Fibroblast of lung (primary cell): ENCODE data around the gene CAP1.

Experiments
- CTCF ChIP-seq, 2 donors: IDR thresholded peaks in 1 of 2; conservative IDR thresholded peaks in 1 of 2; 1 replicate in 1 of 2; 2 replicates in 1 of 2; pipeline ENCODE4 v1.5.1; 2011 to 2012; ENCODE audit warnings: low read length in 2 of 2, control low read depth in 1 of 2, inconsistent platforms in 1 of 2, low read depth in 1 of 2, mild to moderate bottlenecking in 1 of 2
- EZH2 ChIP-seq: IDR thresholded peaks from 2 replicates; pipeline ENCODE4 v1.5.1; 2012; ENCODE audit warnings: low read length, control low read depth, mild to moderate bottlenecking; ENCODE audit errors: missing control alignments

GRCh38 chr1:40075266-40075665 lies 34.7 kb downstream of the CAP1 start:
- TF ChIP-seq CTCF (conservative IDR thresholded peaks at IDR 0.05 in 1 of 2, IDR thresholded peaks at IDR 0.05 in 1 of 2; ENCODE audit: low read depth in 1 of 2, low read length in 2 of 2) (no peak), EZH2 (no peak)
